GM12878 (cell line): ENCODE results near the gene MAN1B1. TPM values are rescaled to one million over a fixed set of nuclear protein-coding genes. Genes with fewer than 3 reads are reported as not detected.

Experiments
- ATAC-seq: fragments of 200-7000 bp; cut with Tn5 transposase; 3 replicates; pipeline ENCODE4 v1.9.1; 2020; ENCODE audit warnings: mild to moderate bottlenecking, moderate library complexity
- BruUV-seq: library from RNA; stranded (reverse); fragments of 400-500 nt; replicated peaks from 2 replicates; lab custom pipeline; 2021; lab: Mats Ljungman, UMichigan
- CTCF ChIA-PET: fragments of 300-600 bp; sonication (Branson Sonifier 250); formaldehyde crosslinking; extraction: SDS; loops from one replicate; lab custom pipeline; 2021; ENCODE audit warnings: inconsistent platforms; lab: Yijun Ruan, JAX
- POLR2A ChIA-PET: fragments of 350-600 bp; formaldehyde crosslinking; extraction: SDS; loops from one replicate; lab custom pipeline; 2021; ENCODE audit warnings: inconsistent platforms; lab: Charles Lee
- RAD21 ChIA-PET: fragments of 300-600 bp; sonication (Branson Sonifier 250); formaldehyde crosslinking; loops from one replicate; lab custom pipeline; 2023; ENCODE audit warnings: antibody characterized with exemption; ENCODE audit not compliant: unreplicated experiment; lab: Charles Lee
- SMC1A ChIA-PET: fragments of 300-600 bp; sonication (Branson Sonifier 250); formaldehyde crosslinking; loops from one replicate; lab custom pipeline; 2023; ENCODE audit not compliant: unreplicated experiment, uncharacterized antibody; lab: Charles Lee
- DNase-seq: peaks from one replicate; pipeline ENCODE4 v3.0.0-alpha.2; 2011; ENCODE audit warnings: low read depth, low spot score
- FAIRE-seq: peaks from 3 replicates; lab custom pipeline; 2011; peaks lifted over from hg19 to GRCh38; lab: Jason Lieb, UNC
- H2AFZ ChIP-seq: 2 replicates; pipeline ENCODE4 v1.6.0; 2011; ENCODE audit warnings: low read depth, low read length, control low read depth; ENCODE audit not compliant: control insufficient read depth
- H3K27ac ChIP-seq: 2 replicates; pipeline ENCODE4 v1.5.1; 2011; ENCODE audit warnings: control low read depth; ENCODE audit not compliant: control insufficient read depth, insufficient read depth
- H3K27me3 ChIP-seq, 2 experiments: replicated peaks in 1 of 2; 2 replicates each; pipeline versions ENCODE4 v1.6.0 to v1.6.1; 2011; ENCODE audit warnings: low read length in 1 of 2; ENCODE audit not compliant: control insufficient read depth in 2 of 2, insufficient read depth in 2 of 2
- H3K36me3 ChIP-seq, 2 experiments: 2 replicates each; pipeline ENCODE4 v1.5.1; 2011; ENCODE audit warnings: low read length in 1 of 2; ENCODE audit not compliant: control insufficient read depth in 2 of 2, insufficient read depth in 2 of 2
- H3K4me1 ChIP-seq: 2 replicates; pipeline ENCODE4 v1.6.1; 2011; ENCODE audit warnings: mild to moderate bottlenecking, low read length, moderate library complexity, mixed read lengths; ENCODE audit not compliant: control insufficient read depth, insufficient read depth
- H3K4me2 ChIP-seq: 2 replicates; pipeline ENCODE4 v1.6.0; 2011; ENCODE audit warnings: control low read depth; ENCODE audit not compliant: control insufficient read depth, insufficient read depth
- H3K4me3 ChIP-seq: fragments of 200-600 bp; sonication (generic); 2 replicates; pipeline ENCODE4 v1.5.1; 2016
- H3K79me2 ChIP-seq: 2 replicates; pipeline ENCODE4 v1.6.0; 2011; ENCODE audit warnings: low read length; ENCODE audit not compliant: control insufficient read depth, insufficient read depth
- H3K9ac ChIP-seq: 2 replicates; pipeline ENCODE4 v1.8.0; 2011; ENCODE audit warnings: low read length, control low read depth, mixed read lengths; ENCODE audit not compliant: control insufficient read depth, insufficient read depth
- H3K9me3 ChIP-seq: replicated peaks from 3 replicates; pipeline ENCODE4 v1.5.1; 2011; ENCODE audit warnings: mild to moderate bottlenecking, low read length; ENCODE audit not compliant: control insufficient read depth, insufficient read depth
- H4K20me1 ChIP-seq: 2 replicates; pipeline ENCODE4 v1.6.0; 2011; ENCODE audit not compliant: control insufficient read depth, insufficient read depth
- ELK1 ChIP-seq: IDR thresholded peaks from 2 replicates; pipeline ENCODE4 v1.6.1; 2012; ENCODE audit warnings: low read depth, low read length, improper control_type of control experiment
- POLR2AphosphoS5 ChIP-seq: IDR thresholded peaks from 2 replicates; pipeline ENCODE4 v1.6.1; 2011; ENCODE audit warnings: mild to moderate bottlenecking, low read length, inconsistent platforms
- TAF1 ChIP-seq: IDR thresholded peaks from 2 replicates; pipeline ENCODE4 v1.6.1; 2011; ENCODE audit warnings: mild to moderate bottlenecking, low read depth, low read length, borderline replicate concordance
- ZNF24 ChIP-seq: fragments of 450-650 bp; IDR thresholded peaks from 2 replicates; pipeline ENCODE4 v1.6.1; 2017; ENCODE audit warnings: antibody characterized with exemption, mild to moderate bottlenecking
- WGBS: methylation state at CpG from one replicate; pipeline ENCODE4 v1.1.6; 2016; ENCODE audit warnings: low lambda C conversion rate; ENCODE audit not compliant: insufficient replicate concordance, insufficient coverage; ENCODE audit errors: missing lambda C conversion rate; 5-methylcytosine and 5-hydroxymethylcytosine counted together
- in situ Hi-C: fragments of 300-500 bp; cut with MboI; formaldehyde crosslinking; loops from 9 replicates; pipeline ENCODE4 v1.14.3; 2018; ENCODE audit warnings: mixed read lengths
- intact Hi-C: fragments of 100-400 bp; cut with micrococcal nuclease; formaldehyde crosslinking; loops from one replicate; pipeline ENCODE4 v1.14.2; 2022; ENCODE audit not compliant: unreplicated experiment
- polyA plus RNA-seq, 11 experiments: library from polyadenylated mRNA; depleted of rRNA in 4 of 11; unstranded in 6 of 11; stranded (reverse) in 5 of 11; fragments of >200 nt; fragmentation: Nextera tagmentation in 4 of 11; fragmentation: Illumina TruSeq in 1 of 11; extraction: Ambion mirVana in 4 of 11; extraction: Trizol in 1 of 11; gene quantifications; 1 replicate in 1 of 11; 2 replicates in 10 of 11; pipeline versions ENCODE4 v1.2.1 to v1.2.3, GENCODE V29; 2011 to 2016; ENCODE audit warnings: inconsistent platforms in 2 of 11, missing spikeins in 2 of 11, low read depth in 1 of 11
- total RNA-seq, 4 experiments: library from RNA; depleted of rRNA in 3 of 4; stranded (reverse); fragments of >200 nt in 3 of 4; fragmentation: Illumina TruSeq in 1 of 4; extraction: Trizol in 1 of 4; gene quantifications; 2 replicates each; pipeline versions ENCODE4 v1.2.1 to v1.2.3, GENCODE V29; 2013 to 2021
- TF ChIP-seq, protein P1 (sequence below): IDR thresholded peaks from 2 replicates; pipeline ENCODE4 v1.6.1; 2012; ENCODE audit warnings: low read depth, low read length, improper control_type of control experiment

MAN1B1 gene
- total and polyA plus RNA-seq, 10 of the 15 experiments (the other 5 are each of a cell fraction or from before 2014, with no cell fraction given) = 0.71 to 34.1 (median 22.7) TPM

DNA sequence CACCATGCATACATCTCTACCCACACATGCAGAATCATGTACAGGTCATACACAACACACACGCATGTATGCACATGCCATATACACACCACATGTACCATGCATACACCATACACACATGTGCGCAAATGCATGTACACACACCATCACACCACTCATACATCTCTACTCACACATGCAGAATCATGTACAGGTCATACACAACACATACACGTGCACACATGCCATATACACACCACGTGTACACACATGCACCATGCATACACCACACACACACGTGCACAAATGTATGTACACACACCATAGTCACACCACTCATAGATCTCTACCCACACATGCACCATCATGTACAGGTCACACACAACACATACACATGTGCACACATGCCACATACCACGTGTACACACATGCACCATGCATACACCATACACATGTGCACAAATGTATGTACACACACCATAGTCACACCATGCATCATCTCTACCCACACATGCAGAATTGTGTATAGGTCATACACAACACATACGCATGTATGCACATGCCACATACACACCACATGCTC lies 66.1 kb downstream of the MAN1B1 start:
- Histone ChIP-seq H2AFZ (no peak overlapping the region), H3K4me1 (peaks cover 15% of the 10 kb centered on the region), H3K4me3 (no peak overlapping the region), H3K27ac (no peak overlapping the region), H3K9me3 (no peaks in the 10 kb centered on the region; the same call in 2 of the 3 replicates), H3K4me2 (no peak overlapping the region), H3K36me3 (no peaks in the 10 kb centered on the region), H3K79me2 (no peaks in the 10 kb centered on the region), H3K27me3 (no peaks in the 10 kb centered on the region), H3K9ac (no peak overlapping the region), H4K20me1 (no peaks in the 10 kb centered on the region)
- in situ Hi-C loops = no loop called here
- 96% methylated on average over 7 of the region's 7 CpGs for WGBS
- ChIA-PET CTCF (no interaction called here), POLR2A (interaction anchor here (1.1 to 4.3 kb wide), 4 partner anchors 14 to 399 kb away, joined by 4 to 166 read pairs (median 21); partner anchors contain the start of genes CYSRT1, MRPL41 and RNF208), RAD21 (interaction anchor here (3.9 kb wide), 1 partner anchor 23 kb away, joined by 54 read pairs; no protein-coding TSS in a partner anchor), SMC1A (interaction anchor here (3.3 to 4.7 kb wide), 2 partner anchors 23 to 30 kb away, joined by 14 to 28 read pairs; no protein-coding TSS in a partner anchor)
- DNase-seq (no peak), ATAC-seq (no peak), FAIRE-seq (no peak)
- TF ChIP-seq POLR2AphosphoS5 (0 out of 2 replicates have a peak, but pooled peaks have one; percentile 31), ZNF24 (no peak), ELK1 (no peak), TAF1 (no peak)
- TF ChIP-seq, protein P1, sequence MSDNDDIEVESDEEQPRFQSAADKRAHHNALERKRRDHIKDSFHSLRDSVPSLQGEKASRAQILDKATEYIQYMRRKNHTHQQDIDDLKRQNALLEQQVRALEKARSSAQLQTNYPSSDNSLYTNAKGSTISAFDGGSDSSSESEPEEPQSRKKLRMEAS = no peak
- BruUV-seq = no TSS peak
- intact Hi-C loops = loop anchor here (5.0 kb wide), 1 partner anchor 36 kb away; no protein-coding TSS in a partner anchor
